RWPE2 (cell line): ENCODE measurements around the gene EFNA5.

ENCODE experiments used
- ATAC-seq: fragments of 200-7000 bp; cut with Tn5 transposase; 3 replicates; pipeline ENCODE4 v1.9.1; 2021; ENCODE audit warnings: low read depth
- DNase-seq: peaks from one replicate; pipeline ENCODE4 v3.0.0-alpha.2; 2020; ENCODE audit warnings: low spot score
- H3K27ac ChIP-seq: fragments of 450-650 bp; 2 replicates; pipeline ENCODE4 v1.5.1; 2017; ENCODE audit warnings: mild to moderate bottlenecking; ENCODE audit not compliant: poor library complexity, severe bottlenecking
- H3K27me3 ChIP-seq: fragments of 250-450 bp; sonication (Bioruptor Pico); 2 replicates; pipeline ENCODE4 v1.5.1; 2021; ENCODE audit warnings: mild to moderate bottlenecking, moderate library complexity; ENCODE audit not compliant: insufficient read depth, poor library complexity, severe bottlenecking
- H3K36me3 ChIP-seq: fragments of 250-450 bp; sonication (Bioruptor Pico); 2 replicates; pipeline ENCODE4 v1.5.1; 2020; ENCODE audit warnings: low read depth, mild to moderate bottlenecking, moderate library complexity
- H3K4me1 ChIP-seq: fragments of 250-450 bp; sonication (Bioruptor Pico); 2 replicates; pipeline ENCODE4 v1.5.1; 2021; ENCODE audit warnings: mild to moderate bottlenecking, moderate library complexity; ENCODE audit not compliant: insufficient read depth, poor library complexity, severe bottlenecking
- H3K4me3 ChIP-seq: fragments of 250-450 bp; sonication (Bioruptor Pico); 2 replicates; pipeline ENCODE4 v1.5.1; 2021; ENCODE audit warnings: mild to moderate bottlenecking, moderate library complexity; ENCODE audit not compliant: severe bottlenecking
- H3K9me3 ChIP-seq: fragments of 250-450 bp; sonication (Bioruptor Pico); 2 replicates; pipeline ENCODE4 v1.5.1; 2021; ENCODE audit warnings: mild to moderate bottlenecking, moderate library complexity; ENCODE audit not compliant: severe bottlenecking
- CTCF ChIP-seq: fragments of 450-650 bp; IDR thresholded peaks from one replicate; pipeline ENCODE4 v1.5.1; 2017; ENCODE audit warnings: mild to moderate bottlenecking, moderate library complexity; ENCODE audit not compliant: poor library complexity, severe bottlenecking

The EFNA5 gene

DNA sequence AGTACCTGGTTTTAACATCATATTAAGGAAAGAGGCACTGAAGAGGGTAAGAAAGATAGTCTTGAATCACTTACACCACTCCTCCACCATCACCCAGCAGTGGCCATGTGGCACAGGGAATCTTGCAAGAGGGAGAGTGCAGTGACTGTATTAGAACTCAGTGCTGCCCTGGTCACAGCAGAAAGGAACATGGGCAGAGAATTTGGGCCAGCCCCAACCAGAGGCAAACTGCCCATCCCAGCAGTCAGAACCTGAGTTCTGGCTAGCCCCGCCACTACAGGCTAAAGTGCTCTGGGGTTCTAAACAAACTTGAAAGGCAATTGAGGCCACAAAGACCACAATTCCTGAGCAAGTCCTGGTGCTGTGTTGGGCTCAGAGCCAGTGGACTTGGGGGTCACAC is 16.7 kb upstream of the EFNA5 start:
- no peak for DNase-seq
- H3K4me1 ChIP-seq = no peaks in the 10 kb centered on the region
- H3K9me3 ChIP-seq = no peaks in the 10 kb centered on the region
- no peak overlapping the region for H3K4me3 ChIP-seq
- no peak for ATAC-seq
- H3K27ac ChIP-seq = no peak overlapping the region
- no peak for TF ChIP-seq CTCF
- H3K27me3 ChIP-seq = peaks cover 3% of the 10 kb centered on the region
- no peaks in the 10 kb centered on the region for H3K36me3 ChIP-seq

- Histone ChIP-seq H3K27ac (no peak overlapping the region), H3K4me3 (no peak overlapping the region), H3K27me3 (no peaks in the 10 kb centered on the region), H3K36me3 (no peaks in the 10 kb centered on the region), H3K9me3 (no peaks in the 10 kb centered on the region), H3K4me1 (no peaks in the 10 kb centered on the region)
- no peak for TF ChIP-seq CTCF
- DNase-seq (no peak), ATAC-seq (no peak)
Observed at GRCh38 chr5:107682533-107682932, 11.8 kb upstream of the EFNA5 start.

DNA sequence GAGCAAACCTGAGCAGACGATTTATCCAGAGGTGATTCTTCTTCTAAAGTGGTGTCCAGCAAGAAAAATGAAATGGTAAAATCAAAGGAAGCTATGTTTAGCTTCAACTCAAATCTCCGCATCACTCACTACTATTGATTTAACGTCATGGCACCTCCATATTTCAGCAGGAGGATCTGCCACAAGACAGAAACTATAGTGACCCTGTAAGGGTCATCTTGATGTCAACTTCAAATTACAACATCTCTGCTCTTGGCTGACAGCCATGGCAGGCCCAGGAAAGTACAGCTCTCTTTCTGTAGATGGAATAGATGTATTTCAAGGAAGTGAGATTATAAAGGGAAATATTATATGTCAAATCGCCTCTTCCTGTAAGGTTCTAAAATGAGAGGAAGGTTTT is 10.1 kb upstream of the EFNA5 start:
- DNase-seq (no peak), ATAC-seq (no peak)
- Histone ChIP-seq H3K27ac (no peak overlapping the region), H3K4me1 (no peaks in the 10 kb centered on the region), H3K36me3 (no peaks in the 10 kb centered on the region), H3K9me3 (no peaks in the 10 kb centered on the region), H3K27me3 (no peaks in the 10 kb centered on the region), H3K4me3 (no peak overlapping the region)
- no peak for TF ChIP-seq CTCF

DNA sequence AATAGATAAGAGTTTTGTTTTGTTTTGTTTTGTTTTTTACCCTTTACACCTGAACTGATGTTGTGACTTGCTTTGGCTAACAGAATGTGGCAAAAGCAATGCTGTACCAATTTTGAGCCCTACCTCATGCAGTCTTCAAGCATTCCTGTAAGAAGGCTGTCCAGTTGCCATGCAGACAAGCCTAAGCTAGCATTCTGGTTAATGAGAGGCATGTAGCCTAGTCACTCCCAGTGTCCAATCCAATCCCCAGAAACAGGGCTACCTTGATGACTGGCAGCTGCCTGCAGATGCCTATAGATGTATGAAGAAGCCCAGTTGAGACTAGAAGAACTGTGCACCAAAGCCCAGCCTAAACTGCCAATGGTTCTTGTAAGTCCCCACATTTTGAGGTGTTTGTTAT is 9.4 kb upstream of the EFNA5 start:
- DNase-seq (no peak), ATAC-seq (peak; percentile 72)
- peaks cover under 1% of the 10 kb centered on the region for H3K4me1 ChIP-seq
- no peaks in the 10 kb centered on the region for H3K9me3 ChIP-seq
- no peak overlapping the region for H3K27ac ChIP-seq
- no peaks in the 10 kb centered on the region for H3K27me3 ChIP-seq
- no peak for TF ChIP-seq CTCF
- no peak overlapping the region for H3K4me3 ChIP-seq
- no peaks in the 10 kb centered on the region for H3K36me3 ChIP-seq

DNA sequence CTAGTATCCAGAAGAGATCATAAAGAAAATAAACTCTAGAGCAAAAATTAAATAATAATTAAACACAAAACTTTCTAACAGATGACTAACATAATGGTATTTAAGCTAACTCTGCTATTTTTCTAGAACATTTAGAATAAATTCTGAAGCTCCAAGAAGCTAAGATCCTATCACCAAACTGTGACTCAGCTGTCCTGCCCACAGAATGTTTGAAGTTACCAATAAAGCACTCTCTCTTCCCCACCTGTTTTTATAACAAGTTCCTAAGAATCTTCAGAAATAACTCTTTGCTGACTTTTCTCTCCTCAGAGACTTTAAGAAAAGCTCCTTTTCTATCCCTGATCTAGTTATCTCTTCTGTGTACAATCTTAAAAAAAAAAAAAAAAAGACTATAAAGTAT is 6.0 kb upstream of the EFNA5 start:
- Histone ChIP-seq H3K4me3 (no peak overlapping the region), H3K4me1 (peaks cover 15% of the 10 kb centered on the region), H3K36me3 (no peaks in the 10 kb centered on the region), H3K9me3 (no peaks in the 10 kb centered on the region), H3K27me3 (no peaks in the 10 kb centered on the region), H3K27ac (no peak overlapping the region)
- DNase-seq = no peak
- no peak for TF ChIP-seq CTCF
- ATAC-seq = no peak
